K562 (cell line): ENCODE results near the gene CORIN. TPM values are rescaled to one million over a fixed set of nuclear protein-coding genes. Genes with fewer than 3 reads are reported as not detected.

Experiments
- ATAC-seq: fragments of 200-7000 bp; cut with Tn5 transposase; 3 replicates; pipeline ENCODE4 v1.9.1; 2020; ENCODE audit warnings: moderate library complexity
- BruUV-seq: library from RNA; stranded (reverse); fragments of 400-500 nt; replicated peaks from 2 replicates; lab custom pipeline; 2021; lab: Mats Ljungman, UMichigan
- CTCF ChIA-PET: fragments of 300-600 bp; formaldehyde crosslinking; extraction: SDS; loops from one replicate; lab custom pipeline; 2021; ENCODE audit warnings: low intra/inter-chr PET ratio; lab: Yijun Ruan, JAX
- POLR2A ChIA-PET: fragments of 300-600, 350-650 bp; sonication (Branson Sonifier 250); formaldehyde crosslinking; extraction: SDS; loops from one replicate; lab custom pipeline; 2021; ENCODE audit warnings: antibody characterized with exemption, inconsistent platforms; lab: Yijun Ruan, JAX
- DNase-seq, 4 experiments: peaks; one replicate each; pipeline versions ENCODE4 v3.0.0 to v3.0.0-alpha.2; 2011 to 2018; ENCODE audit warnings: low spot score in 3 of 4, mixed read lengths in 3 of 4; ENCODE audit errors: extremely low read depth in 1 of 4
- FAIRE-seq: peaks from 2 replicates; lab custom pipeline; 2011; peaks lifted over from hg19 to GRCh38; lab: Jason Lieb, UNC
- H2AFZ ChIP-seq: 2 replicates; pipeline ENCODE4 v1.6.0; 2011; ENCODE audit warnings: low read depth, low read length, control low read depth, inconsistent platforms
- H3K27ac ChIP-seq: fragments of 200-600 bp; 3 replicates; pipeline ENCODE4 v1.8.0; 2011; ENCODE audit warnings: low read depth, mild to moderate bottlenecking, control low read depth, inconsistent platforms, low read length, moderate library complexity, mixed read lengths; ENCODE audit errors: extremely low read depth
- H3K27me3 ChIP-seq, 2 experiments: fragments of 300-600 bp in 1 of 2; 2 replicates in 1 of 2; 3 replicates in 1 of 2; pipeline versions ENCODE4 v1.6.0 to v1.8.0; 2011; ENCODE audit warnings: inconsistent platforms in 2 of 2, low read length in 2 of 2, mild to moderate bottlenecking in 1 of 2, mixed read lengths in 1 of 2, moderate library complexity in 1 of 2; ENCODE audit not compliant: control insufficient read depth in 2 of 2, insufficient read depth in 2 of 2
- H3K36me3 ChIP-seq: fragments of 300-600 bp; 3 replicates; pipeline ENCODE4 v1.8.0; 2011; ENCODE audit warnings: mild to moderate bottlenecking, low read length, inconsistent platforms; ENCODE audit not compliant: control insufficient read depth, insufficient read depth
- H3K4me1 ChIP-seq, 2 experiments: fragments of 200-600 bp in 1 of 2; replicated peaks in 1 of 2; 2 replicates in 1 of 2; 3 replicates in 1 of 2; pipeline versions ENCODE4 v1.5.1 to v1.8.0; 2011; ENCODE audit warnings: inconsistent platforms in 2 of 2, low read length in 2 of 2, mild to moderate bottlenecking in 1 of 2, mixed read lengths in 1 of 2, moderate library complexity in 1 of 2; ENCODE audit not compliant: control insufficient read depth in 2 of 2, insufficient read depth in 2 of 2
- H3K4me2 ChIP-seq: 2 replicates; pipeline ENCODE4 v1.6.1; 2011; ENCODE audit warnings: low read length, control low read depth, inconsistent platforms, mixed read lengths; ENCODE audit not compliant: insufficient read depth
- H3K4me3 ChIP-seq: fragments of 200-600 bp; sonication (generic), shearing (Covaris generic); 2 replicates; pipeline ENCODE4 v1.5.1; 2016; ENCODE audit warnings: control low read depth, inconsistent platforms
- H3K79me2 ChIP-seq: fragments of 200-600 bp; 3 replicates; pipeline ENCODE4 v1.8.0; 2011; ENCODE audit warnings: low read length, inconsistent platforms; ENCODE audit not compliant: control insufficient read depth, insufficient read depth
- H3K9ac ChIP-seq, 2 experiments: 2 replicates each; pipeline versions ENCODE4 v1.6.0 to v1.6.1; 2011; ENCODE audit warnings: low read depth in 2 of 2, low read length in 2 of 2, control low read depth in 1 of 2, inconsistent platforms in 1 of 2, mild to moderate bottlenecking in 1 of 2, mixed read lengths in 1 of 2; ENCODE audit not compliant: insufficient read depth in 1 of 2
- H3K9me1 ChIP-seq: one replicate; pipeline ENCODE4 v1.6.0; 2011; ENCODE audit warnings: inconsistent platforms, mild to moderate bottlenecking, low read length, moderate library complexity; ENCODE audit not compliant: control insufficient read depth, insufficient read depth
- H3K9me3 ChIP-seq: replicated peaks from 2 replicates; pipeline ENCODE4 v1.5.1; 2011; ENCODE audit warnings: low read depth, low read length, inconsistent platforms; ENCODE audit not compliant: control insufficient read depth, insufficient read depth
- H4K20me1 ChIP-seq: replicated peaks from 2 replicates; pipeline ENCODE4 v1.6.1; 2011; ENCODE audit warnings: low read length, inconsistent platforms, mixed read lengths; ENCODE audit not compliant: control insufficient read depth, insufficient read depth
- HMG20B ChIP-seq: fragments of 250-450 bp; sonication (Bioruptor Pico); IDR thresholded peaks from 2 replicates; pipeline ENCODE4 v1.5.0; 2021; ENCODE audit warnings: mild to moderate bottlenecking
- MCM5 ChIP-seq: fragments of 450-650 bp; IDR thresholded peaks from 2 replicates; pipeline ENCODE4 v1.6.1; 2016; ENCODE audit warnings: low read depth
- PTRF ChIP-seq: fragments of 450-650 bp; IDR thresholded peaks from 2 replicates; pipeline ENCODE4 v1.6.1; 2016; ENCODE audit warnings: mild to moderate bottlenecking, missing genetic modification characterization, missing compliant biosample characterization
- SAFB2 ChIP-seq: fragments of 200-400 bp; formaldehyde crosslinking; IDR thresholded peaks from 2 replicates; pipeline ENCODE4 v1.6.1; 2018; ENCODE audit warnings: borderline replicate concordance, low read length, low read depth, moderate library complexity; ENCODE audit not compliant: severe bottlenecking
- SIX5 ChIP-seq, 2 experiments: IDR thresholded peaks; 2 replicates each; pipeline ENCODE4 v1.6.1; 2011; ENCODE audit warnings: low read length in 2 of 2, borderline replicate concordance in 1 of 2, low read depth in 1 of 2, mild to moderate bottlenecking in 1 of 2, moderate library complexity in 1 of 2; ENCODE audit not compliant: insufficient read depth in 1 of 2
- SREBF1 ChIP-seq: fragments of 150-350 bp; IDR thresholded peaks from 2 replicates; pipeline ENCODE4 v1.6.1; 2014; ENCODE audit warnings: antibody characterized with exemption, low read depth, low read length, borderline replicate concordance
- TGIF2 ChIP-seq: sonication (generic); formaldehyde crosslinking; IDR thresholded peaks from 2 replicates; pipeline ENCODE4 v1.8.1; 2022; ENCODE audit warnings: mild to moderate bottlenecking, missing genetic modification reagents, moderate library complexity
- ZNF431 ChIP-seq: sonication (generic); formaldehyde crosslinking; IDR thresholded peaks from 2 replicates; pipeline ENCODE4 v1.8.0; 2022; ENCODE audit warnings: mild to moderate bottlenecking, missing genetic modification reagents
- WGBS: fragments of 100-300 bp; shearing (Covaris generic); methylation state at CpG from one replicate; pipeline ENCODE4 v1.1.6; 2016; ENCODE audit warnings: low coverage, mixed read lengths; ENCODE audit not compliant: insufficient coverage; ENCODE audit errors: missing lambda C conversion rate; 5-methylcytosine and 5-hydroxymethylcytosine counted together
- in situ Hi-C: fragments of 300-500 bp; cut with MboI; formaldehyde crosslinking; loops from 4 replicates; pipeline ENCODE4 v1.15.0; 2018; ENCODE audit warnings: inconsistent platforms, mixed read lengths
- intact Hi-C: fragments of 100-400 bp; cut with micrococcal nuclease; formaldehyde crosslinking; loops from 2 replicates; pipeline ENCODE4 v1.14.2; 2022
- polyA plus RNA-seq, 8 experiments: library from polyadenylated mRNA; depleted of rRNA in 4 of 8; stranded (reverse) in 5 of 8; unstranded in 3 of 8; fragments of >200 nt; fragmentation: Nextera tagmentation in 2 of 8; fragmentation: Illumina TruSeq in 1 of 8; extraction: Ambion mirVana in 2 of 8; extraction: Trizol in 1 of 8; gene quantifications; 2 replicates each; pipeline versions ENCODE4 v1.2.1 to v1.2.3, GENCODE V29; 2011 to 2014; ENCODE audit warnings: inconsistent platforms in 1 of 8, missing spikeins in 1 of 8
- total RNA-seq, 7 experiments: library from RNA; depleted of rRNA in 6 of 7; stranded (reverse); fragments of >200 nt in 6 of 7; fragmentation: Illumina TruSeq in 2 of 7; extraction: Trizol in 2 of 7; gene quantifications; 2 replicates each; pipeline versions ENCODE4 v1.2.1 to v1.2.3, GENCODE V29; 2011 to 2021; ENCODE audit warnings: low replicate concordance in 1 of 7
- TF ChIP-seq, protein P1 (sequence below): fragments of 250-450 bp; sonication (Bioruptor Pico); IDR thresholded peaks from 2 replicates; pipeline ENCODE4 v1.8.0; 2022; ENCODE audit warnings: moderate library complexity, mild to moderate bottlenecking, inconsistent platforms
- TF ChIP-seq, protein P2 (sequence below): fragments of 250-450 bp; sonication (Bioruptor Pico); IDR thresholded peaks from 2 replicates; pipeline ENCODE4 v1.5.0; 2020; ENCODE audit warnings: mild to moderate bottlenecking
- TF ChIP-seq, protein P3 (sequence below), 2 experiments: fragments of 450-650 bp; formaldehyde crosslinking in 1 of 2; IDR thresholded peaks; 2 replicates each; pipeline versions ENCODE4 v1.4.0 to v1.6.1; 2014 to 2020; ENCODE audit warnings: mild to moderate bottlenecking in 2 of 2, borderline replicate concordance in 1 of 2, low read depth in 1 of 2

Gene CORIN
- total and polyA plus RNA-seq, 9 of the 15 experiments (the other 6 are each of a cell fraction or from before 2014, with no cell fraction given): 0.04 to 0.31 (median 0.08) TPM; not detected in 4

DNA sequence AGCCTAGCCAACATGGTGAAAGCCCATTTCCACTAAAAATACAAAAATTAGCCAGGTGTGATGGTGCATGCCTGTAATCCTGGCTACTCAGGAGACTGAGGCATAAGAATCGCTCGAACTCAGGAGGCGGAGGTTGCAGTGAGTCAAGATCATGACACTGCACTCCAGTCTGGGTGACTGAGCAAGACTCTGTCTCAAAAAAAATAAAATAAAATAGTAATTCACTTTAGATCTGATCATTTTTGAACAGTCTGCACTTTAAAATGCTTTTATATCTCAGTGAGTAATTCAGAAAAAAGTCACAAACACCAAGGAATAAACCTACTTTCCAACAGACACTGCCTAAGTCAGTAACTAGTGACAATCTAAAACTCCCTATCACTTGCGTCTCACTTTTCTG lies 25.6 kb upstream of the CORIN start (continued):
- TF ChIP-seq SIX5 (IDR thresholded peaks at IDR 0.05; ENCODE audit: borderline replicate concordance in 1 of 2, insufficient read depth in 1 of 2, low read depth in 1 of 2, low read length in 2 of 2) (no peak), MCM5 (no peak), ZNF431 (CRISPR knock-in tag) (no peak), SAFB2 (no peak), TGIF2 (CRISPR knock-in tag) (no peak)

DNA sequence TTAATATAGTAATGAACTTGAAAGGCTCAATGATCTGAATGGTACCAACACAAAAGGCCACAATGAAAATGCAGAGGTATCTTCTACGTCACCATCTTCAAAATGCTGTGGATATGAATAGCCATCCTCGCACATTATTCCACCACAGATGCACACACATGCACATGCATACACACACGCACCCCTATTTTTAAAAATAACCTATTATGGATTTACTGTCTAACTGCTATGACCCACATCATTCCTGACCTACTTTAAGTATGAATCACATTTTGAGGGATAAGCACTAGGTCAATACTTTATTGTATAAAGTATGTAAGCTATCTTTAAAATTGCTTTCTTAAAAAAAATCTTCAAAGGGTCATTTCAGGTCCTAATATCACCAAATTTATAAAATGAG lies 24.4 kb upstream of the CORIN start:
- Histone ChIP-seq H3K9me1 (no peaks in the 10 kb centered on the region), H2AFZ (no peak overlapping the region), H3K9ac (no peak overlapping the region), H3K27ac (no peak overlapping the region), H3K4me2 (no peak overlapping the region), H4K20me1 (no peaks in the 10 kb centered on the region), H3K36me3 (peaks cover 26% of the 10 kb centered on the region; the same call in 2 of the 3 replicates), H3K4me1 (no peaks in the 10 kb centered on the region), H3K79me2 (no peaks in the 10 kb centered on the region), H3K9me3 (no peaks in the 10 kb centered on the region), H3K27me3 (no peaks in the 10 kb centered on the region), H3K4me3 (no peak overlapping the region)
- BruUV-seq: no TSS peak
- ATAC-seq (no peak), FAIRE-seq (no peak), DNase-seq (no peak)
- in situ Hi-C loops (no loop called here), intact Hi-C loops (no loop called here)
- CTCF ChIA-PET: no interaction called here
- POLR2A ChIA-PET: no interaction called here
- 91% methylated on average over 3 of the region's 3 CpGs for WGBS
- TF ChIP-seq, protein P1, sequence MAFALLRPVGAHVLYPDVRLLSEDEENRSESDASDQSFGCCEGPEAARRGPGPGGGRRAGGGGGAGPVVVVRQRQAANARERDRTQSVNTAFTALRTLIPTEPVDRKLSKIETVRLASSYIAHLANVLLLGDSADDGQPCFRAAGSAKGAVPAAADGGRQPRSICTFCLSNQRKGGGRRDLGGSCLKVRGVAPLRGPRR: no peak
- TF ChIP-seq SREBF1: no peak
- TF ChIP-seq, protein P2, sequence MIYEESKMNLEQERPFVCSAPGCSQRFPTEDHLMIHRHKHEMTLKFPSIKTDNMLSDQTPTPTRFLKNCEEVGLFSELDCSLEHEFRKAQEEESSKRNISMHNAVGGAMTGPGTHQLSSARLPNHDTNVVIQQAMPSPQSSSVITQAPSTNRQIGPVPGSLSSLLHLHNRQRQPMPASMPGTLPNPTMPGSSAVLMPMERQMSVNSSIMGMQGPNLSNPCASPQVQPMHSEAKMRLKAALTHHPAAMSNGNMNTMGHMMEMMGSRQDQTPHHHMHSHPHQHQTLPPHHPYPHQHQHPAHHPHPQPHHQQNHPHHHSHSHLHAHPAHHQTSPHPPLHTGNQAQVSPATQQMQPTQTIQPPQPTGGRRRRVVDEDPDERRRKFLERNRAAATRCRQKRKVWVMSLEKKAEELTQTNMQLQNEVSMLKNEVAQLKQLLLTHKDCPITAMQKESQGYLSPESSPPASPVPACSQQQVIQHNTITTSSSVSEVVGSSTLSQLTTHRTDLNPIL (CRISPR knock-in tag): no peak
- TF ChIP-seq PTRF (tag): no peak
- TF ChIP-seq, protein P3, sequence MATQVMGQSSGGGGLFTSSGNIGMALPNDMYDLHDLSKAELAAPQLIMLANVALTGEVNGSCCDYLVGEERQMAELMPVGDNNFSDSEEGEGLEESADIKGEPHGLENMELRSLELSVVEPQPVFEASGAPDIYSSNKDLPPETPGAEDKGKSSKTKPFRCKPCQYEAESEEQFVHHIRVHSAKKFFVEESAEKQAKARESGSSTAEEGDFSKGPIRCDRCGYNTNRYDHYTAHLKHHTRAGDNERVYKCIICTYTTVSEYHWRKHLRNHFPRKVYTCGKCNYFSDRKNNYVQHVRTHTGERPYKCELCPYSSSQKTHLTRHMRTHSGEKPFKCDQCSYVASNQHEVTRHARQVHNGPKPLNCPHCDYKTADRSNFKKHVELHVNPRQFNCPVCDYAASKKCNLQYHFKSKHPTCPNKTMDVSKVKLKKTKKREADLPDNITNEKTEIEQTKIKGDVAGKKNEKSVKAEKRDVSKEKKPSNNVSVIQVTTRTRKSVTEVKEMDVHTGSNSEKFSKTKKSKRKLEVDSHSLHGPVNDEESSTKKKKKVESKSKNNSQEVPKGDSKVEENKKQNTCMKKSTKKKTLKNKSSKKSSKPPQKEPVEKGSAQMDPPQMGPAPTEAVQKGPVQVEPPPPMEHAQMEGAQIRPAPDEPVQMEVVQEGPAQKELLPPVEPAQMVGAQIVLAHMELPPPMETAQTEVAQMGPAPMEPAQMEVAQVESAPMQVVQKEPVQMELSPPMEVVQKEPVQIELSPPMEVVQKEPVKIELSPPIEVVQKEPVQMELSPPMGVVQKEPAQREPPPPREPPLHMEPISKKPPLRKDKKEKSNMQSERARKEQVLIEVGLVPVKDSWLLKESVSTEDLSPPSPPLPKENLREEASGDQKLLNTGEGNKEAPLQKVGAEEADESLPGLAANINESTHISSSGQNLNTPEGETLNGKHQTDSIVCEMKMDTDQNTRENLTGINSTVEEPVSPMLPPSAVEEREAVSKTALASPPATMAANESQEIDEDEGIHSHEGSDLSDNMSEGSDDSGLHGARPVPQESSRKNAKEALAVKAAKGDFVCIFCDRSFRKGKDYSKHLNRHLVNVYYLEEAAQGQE (IDR thresholded peaks at IDR 0.05; ENCODE audit: borderline replicate concordance): no peak
- TF ChIP-seq, protein P3 (CRISPR knock-in tag; IDR thresholded peaks at IDR 0.05; ENCODE audit: low read depth): no peak
- TF ChIP-seq HMG20B (CRISPR knock-in tag): no peak
